Measurements from ENCODE around the gene LITAFD.
A peak's percentile ranks its signal among the peaks of the same experiment; 100 is the strongest.
"Not testable (repeated sequence)": the region's sequence is repeated elsewhere in the genome, so short reads cannot be mapped to it uniquely, and the experiment has no call there.

LITAFD gene

DNA sequence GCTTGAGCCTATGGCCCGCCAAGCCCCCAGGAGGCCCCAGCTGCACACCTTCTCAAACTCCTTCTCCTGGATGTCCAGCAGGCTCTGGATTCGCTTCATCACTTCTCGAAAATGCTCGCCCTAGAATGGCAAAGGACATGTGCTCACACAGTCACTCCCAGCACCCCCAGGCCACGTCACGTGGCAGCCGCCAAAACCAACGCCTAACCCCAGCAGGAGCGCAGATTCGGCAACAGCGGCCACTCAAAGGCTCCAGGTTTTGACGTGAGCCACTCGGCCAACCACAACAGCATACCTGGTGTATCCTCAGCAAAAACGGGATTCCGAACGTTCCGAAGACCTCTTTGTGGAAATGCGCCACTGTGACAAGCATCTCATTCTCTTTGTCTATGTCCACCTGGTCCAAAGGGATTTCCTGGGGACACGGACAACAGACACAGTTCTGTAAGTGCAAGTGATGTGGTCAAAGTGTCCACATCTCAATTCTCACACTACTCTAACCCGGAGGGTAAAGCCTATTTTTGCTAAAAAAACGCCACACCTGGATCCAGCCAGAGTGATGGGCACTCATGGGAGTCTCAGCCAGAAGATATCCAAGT, 12.7 kb downstream of the LITAFD start:
- no peak for DNase-seq

DNA sequence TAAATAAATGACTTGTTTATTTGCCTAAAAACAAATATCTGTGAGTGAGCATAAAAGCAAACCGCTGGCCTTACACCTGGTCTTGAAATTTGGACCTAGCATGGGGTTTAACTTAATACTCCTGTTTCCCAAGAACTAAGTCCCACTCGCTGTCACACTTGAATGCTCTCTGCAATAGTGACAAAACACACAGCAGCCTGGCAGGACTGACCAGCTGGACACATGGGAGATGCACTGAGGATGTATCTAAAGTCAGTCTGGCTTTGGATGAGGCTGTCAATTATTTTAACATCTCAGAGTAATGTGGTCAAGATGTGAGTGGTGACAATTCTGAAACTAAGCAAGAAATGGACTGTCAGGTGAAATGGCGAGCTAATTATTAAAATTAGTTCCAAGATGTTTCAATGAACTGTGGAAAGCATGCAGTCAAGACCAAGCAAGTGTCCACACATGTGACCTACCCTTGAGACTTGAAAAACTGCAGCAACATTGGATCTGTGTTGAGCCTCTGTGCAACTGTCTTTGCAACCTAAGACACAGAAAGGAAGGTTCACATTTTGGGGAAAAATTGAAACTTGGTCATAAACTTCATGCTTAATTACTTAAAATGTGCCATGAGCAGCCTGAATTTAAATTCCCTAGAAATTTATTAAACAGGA, 16.6 kb downstream of the LITAFD start:
- DNase-seq = no peak

DNA sequence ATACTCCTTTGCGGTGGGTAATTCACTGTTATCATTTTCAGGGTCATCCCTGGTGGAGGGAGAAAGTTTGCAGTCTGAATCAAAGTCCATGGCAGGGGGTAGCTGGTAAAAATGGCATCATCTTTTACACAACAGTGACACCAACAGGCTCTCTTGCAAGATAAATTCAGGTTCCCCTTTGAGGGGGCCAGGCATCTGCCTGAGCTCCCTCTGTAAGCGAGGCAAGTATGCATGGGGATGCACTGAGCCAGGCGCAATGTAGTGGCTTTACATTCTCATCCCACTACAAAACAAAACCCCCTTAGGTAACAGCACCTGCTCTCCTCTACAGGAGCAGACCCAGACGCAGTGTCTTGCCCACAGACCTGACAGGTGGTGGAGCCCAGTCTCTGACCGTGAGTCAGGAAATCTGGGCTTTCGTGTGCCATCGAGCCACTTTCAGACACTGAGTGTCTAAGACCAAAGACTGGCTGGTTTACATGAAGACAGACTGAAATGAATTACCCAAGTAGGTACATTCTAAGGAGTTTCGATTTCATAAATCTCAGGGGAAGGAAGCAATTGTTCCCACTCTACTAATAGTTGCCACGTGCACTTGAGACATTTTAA, 17.7 kb downstream of the LITAFD start:
- DNase-seq = no peak

DNA sequence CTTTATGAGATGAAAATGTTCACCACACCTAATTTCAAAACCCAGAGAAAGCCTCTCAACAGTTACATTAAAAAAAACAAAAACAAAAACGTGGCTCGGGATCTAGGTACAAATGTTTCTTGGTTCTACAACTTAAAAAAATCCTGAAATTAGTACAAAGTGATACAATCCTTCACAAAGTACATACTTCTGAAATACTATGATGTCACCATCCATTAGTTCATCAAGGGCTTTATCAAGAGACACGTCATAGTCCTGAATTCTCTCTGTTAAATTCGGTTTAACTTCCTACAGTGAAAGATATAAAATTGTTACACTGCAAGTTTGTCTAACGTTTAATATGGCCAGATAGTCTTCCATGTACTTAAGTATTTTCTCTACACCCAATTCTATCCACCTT, 18.2 kb downstream of the LITAFD start:
- DNase-seq = no peak

DNA sequence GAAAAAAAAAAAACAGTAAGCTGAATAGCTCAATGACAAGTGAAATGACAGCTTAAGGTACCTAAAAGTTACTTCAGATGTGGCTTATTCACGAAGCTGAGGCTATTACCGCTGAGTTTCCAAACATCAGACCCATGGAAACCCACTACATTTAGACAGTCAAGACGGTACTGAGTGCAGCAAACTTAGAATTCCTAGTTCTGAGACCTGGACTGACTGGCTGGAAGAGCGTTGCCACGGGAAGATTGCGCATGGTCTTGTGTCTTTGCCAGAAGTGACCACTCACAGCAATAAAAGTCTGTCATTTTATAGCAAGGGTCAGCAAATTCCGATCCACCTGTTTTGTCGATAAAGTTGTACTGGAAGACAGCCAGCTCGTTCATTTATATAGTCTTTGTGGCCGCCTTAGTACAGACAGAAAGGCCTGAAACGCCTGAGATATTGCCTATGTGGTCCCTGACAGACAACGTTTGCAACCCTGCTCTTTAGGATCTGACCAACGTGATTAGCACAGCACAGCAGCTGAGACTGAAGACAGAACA, 19.2 kb downstream of the LITAFD start:
- no peak for DNase-seq

DNA sequence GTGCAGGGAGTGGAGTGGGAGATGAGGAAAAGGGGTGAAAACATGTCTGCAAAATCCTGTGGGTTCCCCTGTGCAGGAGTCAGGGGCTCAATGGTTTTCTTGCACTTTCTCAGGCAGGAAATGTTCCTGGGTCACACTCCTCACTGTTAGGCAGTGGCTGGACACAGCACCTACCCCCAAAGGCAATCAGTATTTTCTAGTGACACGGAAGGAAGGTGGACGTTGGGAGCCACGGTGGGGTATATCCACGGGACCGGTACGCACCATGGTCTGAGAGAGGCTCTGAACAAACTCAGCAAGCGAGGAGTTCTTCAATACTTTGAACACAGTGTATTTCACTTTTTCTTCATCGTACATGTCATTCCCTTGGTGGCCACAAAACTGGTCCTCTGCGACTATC, 20.9 kb downstream of the LITAFD start:
- no peak for DNase-seq

DNA sequence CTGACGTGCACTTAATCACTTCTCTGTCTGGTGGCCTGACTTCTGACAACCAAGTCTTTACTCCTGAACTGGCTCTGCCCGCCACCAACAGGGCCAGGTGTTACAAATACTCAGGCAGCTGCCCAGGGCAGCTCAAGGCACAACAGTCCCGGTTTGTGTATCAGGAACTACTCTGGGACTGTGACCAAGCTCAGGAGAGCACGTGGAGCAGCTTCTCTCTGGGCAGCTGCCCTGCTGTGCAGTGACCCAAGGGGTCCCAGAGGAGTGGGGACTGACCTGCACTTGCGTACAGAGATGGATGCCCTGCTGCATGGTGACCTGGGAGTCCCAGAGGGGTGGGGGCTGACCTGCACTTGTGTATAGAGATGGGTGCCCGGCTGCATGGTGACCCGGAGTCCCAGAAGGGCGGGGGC, 21.9 kb downstream of the LITAFD start:
- DNase-seq = no peak

DNA sequence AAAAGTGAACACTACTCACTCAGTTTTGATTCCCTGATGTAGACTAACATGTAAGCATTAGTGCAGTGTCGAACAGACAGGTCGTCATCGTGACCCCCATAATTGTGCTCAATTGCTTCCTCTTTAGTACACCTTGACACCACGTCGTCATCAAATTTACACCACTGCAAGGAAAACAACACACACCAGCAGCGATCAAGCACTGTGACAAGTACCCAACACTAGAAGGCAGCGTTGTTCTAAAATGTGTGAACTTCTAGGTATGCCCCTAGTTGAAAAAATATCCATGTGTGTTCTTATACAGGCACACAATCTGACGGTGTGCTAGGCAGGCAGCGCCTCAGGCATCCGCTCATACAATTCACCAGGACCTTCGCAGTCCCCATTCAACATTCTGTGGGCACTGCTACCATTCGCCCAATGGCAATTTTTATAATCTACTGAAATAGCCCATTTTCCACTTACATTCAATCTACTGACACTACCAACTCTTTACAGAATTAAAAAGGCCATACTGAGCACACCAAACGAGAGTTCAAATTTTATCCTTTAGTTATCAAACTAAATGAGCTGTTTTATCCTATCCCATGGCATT, 23.1 kb downstream of the LITAFD start:
- peak in 2 of 6 experiments; percentile 8 to 29 for DNase-seq

DNA sequence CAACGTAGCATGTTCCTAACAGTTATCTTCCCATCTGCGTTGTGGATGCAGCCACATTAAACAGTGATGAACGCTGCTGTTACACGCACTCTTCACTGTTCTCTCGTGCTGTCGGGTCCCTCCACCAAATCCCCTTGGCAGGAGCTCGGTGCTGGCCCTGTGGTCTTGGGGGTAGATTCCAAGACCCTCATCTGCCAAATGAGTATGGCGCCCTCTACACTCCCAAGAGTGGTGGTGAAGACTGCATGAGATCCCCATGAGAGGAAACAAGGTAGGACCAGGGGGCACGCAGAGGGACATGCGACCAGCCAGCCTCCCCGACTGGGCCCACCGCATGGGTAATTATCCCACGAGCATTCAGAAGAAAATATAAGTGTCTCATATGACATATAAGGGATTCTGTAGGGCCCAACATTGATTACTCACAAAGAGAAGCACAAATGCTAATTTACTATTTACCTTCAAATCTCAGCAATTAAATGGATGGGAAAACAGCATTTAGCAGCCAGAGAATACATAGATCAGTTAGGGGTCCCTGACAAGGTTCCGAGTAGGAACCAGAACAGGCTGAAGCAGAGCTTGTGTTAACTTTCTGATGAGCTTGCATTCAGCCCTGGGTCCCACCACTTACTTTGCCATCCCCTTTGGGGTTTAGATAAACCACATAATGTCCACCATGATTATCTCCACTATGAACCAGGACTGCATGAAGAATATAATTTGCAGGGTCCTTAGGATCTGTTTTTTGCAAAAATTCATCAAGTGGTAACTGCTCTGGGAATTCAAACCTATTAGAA, 23.8 kb downstream of the LITAFD start:
- DNase-seq = no peak

DNA sequence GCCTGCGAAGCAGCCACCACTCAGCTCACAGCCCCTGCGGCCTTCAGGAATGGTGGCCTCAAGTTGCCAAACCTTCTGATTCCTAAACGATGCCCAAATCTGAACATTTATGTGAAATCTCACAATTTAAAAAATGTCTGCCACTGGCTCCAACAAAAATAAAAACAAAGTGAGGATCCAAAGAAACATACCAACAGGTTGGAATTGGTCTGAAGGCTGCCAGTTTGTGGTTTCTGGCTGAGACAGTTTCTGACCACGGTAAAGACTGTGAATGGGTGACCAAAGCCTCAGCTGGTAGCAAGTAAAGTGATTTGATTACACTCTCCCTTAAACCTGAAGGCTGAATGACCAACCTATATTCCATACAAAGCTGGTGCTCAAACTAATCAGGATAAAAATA, 24.9 kb downstream of the LITAFD start:
- DNase-seq = no peak

DNA sequence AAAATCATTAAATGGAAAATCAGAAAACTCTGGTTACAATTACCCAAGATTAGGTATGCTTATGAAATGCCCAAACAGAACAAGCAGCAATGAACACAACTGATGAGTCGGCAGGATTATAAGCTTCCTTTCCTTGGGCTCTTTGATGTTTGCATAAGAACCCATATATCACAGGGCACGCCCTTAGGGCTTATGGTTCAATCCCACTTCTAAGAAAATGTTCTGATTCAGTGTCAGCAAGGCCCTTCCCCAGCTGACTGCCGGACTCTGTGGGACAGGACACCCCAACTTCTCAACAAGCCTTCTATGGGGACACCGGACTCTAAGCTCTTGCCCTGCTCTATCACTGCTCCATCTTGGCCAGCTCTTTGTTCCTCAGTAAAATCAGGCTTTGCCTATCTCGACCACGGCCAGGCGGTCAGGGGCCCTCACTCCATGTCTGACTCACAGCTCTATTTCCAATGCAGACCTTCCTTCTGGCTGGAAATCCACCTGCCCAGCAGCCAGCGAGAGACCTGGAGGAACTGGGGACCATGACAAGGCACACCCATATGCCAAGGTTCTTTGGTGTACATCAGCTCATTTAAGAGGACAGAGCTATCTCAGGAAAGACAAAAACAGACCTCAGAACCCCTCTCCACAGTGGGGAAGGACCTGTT, 26.8 kb downstream of the LITAFD start:
- DNase-seq = no peak

DNA sequence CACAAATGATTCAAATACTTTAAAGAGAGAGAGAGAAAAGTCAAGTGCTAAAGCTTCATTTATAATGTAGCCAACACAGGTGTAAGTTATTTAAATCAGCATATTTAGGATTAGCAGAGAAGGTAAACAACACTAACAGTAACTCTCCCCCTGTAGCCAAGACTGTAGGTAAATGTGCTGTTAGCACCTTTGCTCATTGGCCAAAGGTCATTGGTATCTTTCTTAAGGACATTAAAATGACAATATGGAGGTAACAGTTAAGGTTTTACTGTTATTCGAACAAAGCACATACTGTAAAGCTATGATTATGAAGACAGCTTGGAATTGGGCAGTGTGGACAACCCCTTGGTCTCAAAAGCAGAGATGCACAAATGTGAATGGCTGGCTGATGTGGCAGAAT, 28.7 kb downstream of the LITAFD start:
- DNase-seq = no peak

DNA sequence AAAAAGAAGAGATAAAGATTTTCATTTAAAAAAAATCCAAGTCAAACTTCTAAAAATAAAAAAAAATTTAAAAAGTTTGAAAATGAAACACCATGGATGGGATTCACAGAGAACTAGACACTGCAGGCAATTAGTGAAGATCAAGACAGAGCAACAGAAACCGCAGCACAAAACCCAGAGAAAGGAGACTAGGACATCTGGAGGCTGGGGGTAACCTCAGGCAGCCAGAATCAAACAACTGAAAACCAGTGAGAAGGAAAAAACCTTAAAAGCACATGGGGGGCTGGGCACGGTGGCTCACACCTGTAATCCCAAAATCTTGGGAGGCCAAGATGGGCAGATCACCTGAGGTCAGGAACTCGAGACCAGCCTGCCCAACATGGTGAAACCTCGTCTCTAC, 30.6 kb downstream of the LITAFD start:
- DNase-seq = no peak

DNA sequence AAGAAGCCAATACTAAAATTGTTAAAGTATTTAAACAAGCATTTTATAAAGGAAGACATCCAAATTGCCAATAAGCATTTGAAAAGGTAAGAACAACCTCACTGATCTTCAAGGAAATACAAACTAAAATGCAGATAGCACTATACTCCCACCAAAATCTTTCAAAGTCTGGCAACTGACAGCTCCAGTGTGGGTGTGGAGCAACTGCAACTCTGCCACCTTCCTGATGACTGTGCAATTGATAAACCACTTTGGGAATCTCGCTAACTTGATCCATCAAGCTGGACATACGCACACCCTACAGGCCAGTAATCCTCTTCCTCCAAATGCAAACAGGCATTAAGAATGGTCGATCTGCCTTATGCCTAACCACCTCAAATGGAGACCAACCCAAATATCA, 31.9 kb downstream of the LITAFD start:
- no peak for DNase-seq

DNA sequence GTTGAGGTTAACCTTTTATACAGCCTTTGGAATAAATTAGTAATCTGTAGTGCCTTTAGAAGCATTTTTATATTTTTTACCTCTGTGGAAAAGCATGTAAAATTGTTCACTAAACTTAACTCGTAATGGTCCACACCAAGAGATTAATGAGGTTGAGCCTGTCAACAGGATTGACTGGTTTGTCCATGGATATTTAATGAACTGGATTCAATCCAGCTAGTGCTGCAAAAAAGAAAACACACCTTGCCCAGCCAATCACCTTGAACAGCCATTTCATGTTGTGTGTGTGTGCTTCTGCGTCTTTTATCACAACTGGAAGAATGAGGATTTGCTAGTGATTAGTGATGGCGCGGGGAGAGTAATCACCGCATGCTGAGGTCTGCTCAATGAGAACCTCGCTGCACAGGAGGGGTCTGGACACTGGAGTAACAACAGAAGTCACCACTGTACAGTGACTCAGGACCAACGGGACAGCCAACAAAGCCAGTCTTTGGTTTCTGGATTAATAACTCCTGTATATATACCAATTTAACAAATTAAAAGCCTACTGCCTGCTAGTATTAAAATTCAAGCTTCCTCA, 33.7 kb downstream of the LITAFD start:
- no peak for DNase-seq

DNA sequence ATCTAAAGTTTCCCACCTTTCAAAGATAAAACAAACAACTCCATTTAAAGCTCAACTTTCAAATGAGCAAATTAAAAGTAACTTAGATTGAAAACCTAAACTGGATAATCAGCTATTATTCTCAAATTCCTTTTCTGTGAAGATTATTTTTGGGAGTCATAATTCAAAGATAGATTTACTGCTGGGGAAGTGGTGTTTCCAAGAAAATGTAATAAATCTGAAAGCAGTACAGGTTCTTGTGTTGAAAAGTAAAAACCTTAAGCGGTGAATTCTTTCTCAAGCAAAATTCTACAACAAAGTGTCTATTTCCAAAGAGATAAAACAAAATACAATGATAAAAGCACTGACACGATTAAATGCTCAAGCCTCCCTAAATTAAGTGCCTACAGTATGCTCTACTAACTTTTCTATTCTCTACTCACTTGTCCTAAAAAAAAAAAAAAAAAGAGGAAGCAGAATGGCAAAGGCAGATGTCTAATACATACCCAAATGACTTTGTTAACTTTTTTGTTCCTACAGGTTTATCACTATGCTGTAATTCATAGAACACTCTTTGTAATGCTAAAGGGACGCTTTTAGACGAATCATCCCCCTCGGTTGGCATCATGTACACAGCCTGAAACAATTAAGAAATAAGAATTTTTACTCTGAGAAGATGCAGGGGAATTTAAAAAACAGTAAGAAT, 34.5 kb downstream of the LITAFD start:
- DNase-seq = no peak

DNA sequence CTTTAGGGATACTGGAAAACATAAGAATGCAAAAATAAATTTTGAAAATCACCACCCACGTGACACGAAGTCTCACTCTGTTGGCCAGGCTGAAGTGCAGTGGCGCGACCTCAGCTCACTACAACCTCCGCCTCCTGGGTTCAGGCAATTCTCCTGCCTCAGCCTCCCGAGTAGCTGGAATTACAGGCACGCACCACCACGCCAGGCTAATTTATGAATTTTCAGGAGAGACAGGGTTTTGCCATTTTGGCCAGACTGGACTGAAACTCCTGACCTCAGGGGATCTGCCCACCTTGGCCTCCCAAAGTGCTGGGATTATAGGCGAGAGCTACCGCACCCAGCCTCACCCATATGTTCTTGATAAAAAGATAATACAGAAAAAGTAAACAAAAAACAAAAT, 35.2 kb downstream of the LITAFD start:
- DNase-seq = not testable (repeated sequence)

DNA sequence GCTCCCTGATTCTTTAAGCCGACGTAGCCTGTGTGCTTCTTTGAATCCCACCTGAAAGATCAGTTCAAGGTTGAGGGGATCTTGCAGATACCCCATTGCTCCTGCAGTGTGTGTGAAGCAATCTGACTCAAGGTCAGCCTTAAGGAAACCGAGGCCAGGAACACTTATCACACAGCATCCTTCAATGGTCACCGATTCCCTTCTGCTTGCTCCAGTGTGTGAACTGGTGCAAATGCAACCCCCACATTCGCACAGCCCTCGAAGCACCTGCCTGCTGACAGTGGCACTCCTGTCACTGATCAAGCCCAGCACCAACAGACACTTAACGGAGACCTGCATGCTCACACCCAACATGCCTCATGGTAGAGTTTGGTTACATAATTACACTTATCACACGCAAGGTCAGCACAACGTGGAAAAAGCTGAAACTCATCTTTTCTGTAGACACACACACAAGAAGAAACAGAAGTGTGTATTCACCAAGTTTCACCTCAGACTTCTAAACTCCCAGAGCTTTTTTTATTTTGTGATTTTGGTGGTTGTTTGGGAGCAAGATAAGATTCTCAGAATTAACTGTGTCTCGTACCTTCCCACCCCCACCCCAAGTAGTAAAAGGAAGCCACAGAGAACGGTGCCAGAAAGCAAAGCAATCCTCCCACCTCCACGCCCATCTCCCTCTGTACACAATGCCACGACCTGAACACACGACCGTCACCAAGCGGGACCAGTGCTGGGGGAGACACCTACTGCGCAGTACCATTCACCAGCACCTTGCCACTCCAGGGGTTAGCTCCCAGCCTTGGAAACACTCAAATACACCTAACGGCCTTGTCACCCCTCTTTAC, 37.2 kb downstream of the LITAFD start:
- DNase-seq = peak in 1 of 6 experiments; percentile 14

DNA sequence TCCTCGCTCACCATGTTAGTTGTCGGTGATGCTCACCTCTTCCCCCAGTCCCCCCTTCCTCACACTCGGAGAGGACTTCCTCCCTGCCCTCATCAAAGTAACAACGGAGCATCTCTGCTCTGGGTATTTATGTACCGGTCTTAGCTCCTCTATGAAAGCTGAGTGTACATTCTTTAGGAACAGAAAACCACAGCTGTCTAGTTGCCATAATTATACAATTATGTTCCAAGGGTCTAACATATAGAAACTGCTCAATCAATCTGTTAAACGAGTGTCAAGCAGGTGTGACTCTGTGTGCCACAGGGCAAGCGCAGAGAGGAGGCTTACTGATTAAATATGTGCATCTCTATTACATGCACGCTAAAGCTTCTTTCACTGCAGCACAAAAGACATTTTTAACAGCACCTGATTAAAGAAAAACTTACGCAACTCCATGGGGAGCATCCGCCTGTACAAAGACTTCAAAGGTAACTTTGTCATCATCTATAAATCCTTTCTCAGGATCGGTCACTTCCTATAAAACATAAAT, 37.8 kb downstream of the LITAFD start:
- DNase-seq = peak in 1 of 6 experiments; percentile 31

DNA sequence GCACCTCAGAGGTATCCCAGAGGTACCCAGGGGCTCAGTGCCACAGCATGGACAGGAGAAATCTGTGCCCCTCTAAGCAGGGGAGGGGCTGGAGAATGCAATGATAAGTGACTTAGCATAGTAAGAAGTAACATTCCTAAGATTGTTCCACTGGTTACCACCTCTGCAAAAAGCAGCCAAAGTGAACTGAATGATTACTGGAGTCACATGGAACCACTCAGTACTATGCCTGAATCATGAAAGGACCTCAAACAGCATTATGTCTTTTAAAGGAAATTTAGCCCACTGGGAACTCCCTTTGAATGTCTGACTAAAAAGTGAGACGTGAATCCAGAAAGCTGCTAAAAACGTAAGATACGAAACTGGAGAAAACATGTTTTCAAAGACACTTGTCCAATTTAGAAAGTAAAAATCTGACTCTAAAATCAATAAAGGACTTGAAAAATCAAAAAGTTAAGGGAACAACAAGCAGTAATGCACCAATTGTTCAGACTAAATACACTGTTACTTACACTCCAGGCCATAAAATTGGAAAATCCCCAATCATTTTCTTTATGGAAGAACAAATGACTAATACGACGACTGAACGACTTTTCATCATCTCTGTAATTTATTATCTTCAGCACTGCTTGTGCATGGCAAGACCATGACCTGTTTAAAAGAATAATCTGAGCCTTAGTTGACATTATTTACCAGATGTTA, 38.6 kb downstream of the LITAFD start:
- no peak for DNase-seq
